22Rv1 (cell line): ENCODE measurements around the gene TTN.

Experiments used
- ZFX ChIP-seq: fragments of 450-650 bp; IDR thresholded peaks from 2 replicates; pipeline ENCODE4 v1.6.1; 2017; ENCODE audit warnings: antibody characterized with exemption, borderline replicate concordance
- TF ChIP-seq, protein P1 (sequence below): fragments of 450-650 bp; IDR thresholded peaks from 2 replicates; pipeline ENCODE4 v1.5.1; 2017; ENCODE audit warnings: mild to moderate bottlenecking

DNA sequence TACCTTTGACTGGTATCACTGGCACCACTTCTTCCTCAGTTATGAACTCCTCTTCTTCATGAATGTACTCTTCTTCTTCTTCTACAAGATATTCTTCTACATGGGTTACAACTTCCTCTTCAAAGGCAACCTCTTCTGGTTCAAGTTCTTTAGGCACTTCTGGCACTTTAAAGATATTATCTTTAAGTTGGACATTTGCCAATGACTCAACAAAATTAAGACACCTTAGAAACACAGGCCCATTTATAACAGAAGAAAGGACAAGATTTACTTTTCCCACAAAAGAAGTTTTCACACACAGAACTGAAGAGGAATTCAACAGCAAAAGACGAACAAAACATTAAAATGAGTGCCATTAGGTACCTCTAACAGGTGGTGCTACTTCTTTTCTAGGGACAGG is 127.3 kb downstream of the TTN start:
- TF ChIP-seq, protein P1, sequence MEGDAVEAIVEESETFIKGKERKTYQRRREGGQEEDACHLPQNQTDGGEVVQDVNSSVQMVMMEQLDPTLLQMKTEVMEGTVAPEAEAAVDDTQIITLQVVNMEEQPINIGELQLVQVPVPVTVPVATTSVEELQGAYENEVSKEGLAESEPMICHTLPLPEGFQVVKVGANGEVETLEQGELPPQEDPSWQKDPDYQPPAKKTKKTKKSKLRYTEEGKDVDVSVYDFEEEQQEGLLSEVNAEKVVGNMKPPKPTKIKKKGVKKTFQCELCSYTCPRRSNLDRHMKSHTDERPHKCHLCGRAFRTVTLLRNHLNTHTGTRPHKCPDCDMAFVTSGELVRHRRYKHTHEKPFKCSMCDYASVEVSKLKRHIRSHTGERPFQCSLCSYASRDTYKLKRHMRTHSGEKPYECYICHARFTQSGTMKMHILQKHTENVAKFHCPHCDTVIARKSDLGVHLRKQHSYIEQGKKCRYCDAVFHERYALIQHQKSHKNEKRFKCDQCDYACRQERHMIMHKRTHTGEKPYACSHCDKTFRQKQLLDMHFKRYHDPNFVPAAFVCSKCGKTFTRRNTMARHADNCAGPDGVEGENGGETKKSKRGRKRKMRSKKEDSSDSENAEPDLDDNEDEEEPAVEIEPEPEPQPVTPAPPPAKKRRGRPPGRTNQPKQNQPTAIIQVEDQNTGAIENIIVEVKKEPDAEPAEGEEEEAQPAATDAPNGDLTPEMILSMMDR = no peak
- no peak for TF ChIP-seq ZFX
